Naive B cell (primary cell): Measurements from ENCODE around the gene ATOSB. TPM values are rescaled to one million over a fixed set of nuclear protein-coding genes. Genes with fewer than 3 reads are reported as not detected.

Experiments used
- ATAC-seq, 2 donors: fragments of 150-1000 bp; cut with Tn5 transposase; 2 replicates each; pipeline ENCODE4 v1.10.0; 2021; ENCODE audit warnings: low read depth in 2 of 2, mild to moderate bottlenecking in 2 of 2, moderate library complexity in 2 of 2
- DNase-seq: peaks from one replicate; pipeline ENCODE4 v3.0.0; 2022
- H3K27ac Mint-ChIP-seq, 6 donors: one replicate each; pipeline ENCODE4 v1.8.0; 2020 to 2022; ENCODE audit warnings: mild to moderate bottlenecking in 6 of 6, mixed read lengths in 6 of 6, moderate library complexity in 5 of 6, inconsistent platforms in 2 of 6
- H3K27me3 Mint-ChIP-seq, 3 donors: one replicate each; pipeline ENCODE4 v1.8.0; 2021 to 2022; ENCODE audit warnings: mixed read lengths in 3 of 3, mild to moderate bottlenecking in 1 of 3
- H3K36me3 Mint-ChIP-seq, 2 donors: one replicate each; pipeline ENCODE4 v1.8.0; 2020 to 2022; ENCODE audit warnings: mixed read lengths in 2 of 2, inconsistent platforms in 1 of 2, mild to moderate bottlenecking in 1 of 2
- H3K4me1 Mint-ChIP-seq, 3 donors: one replicate each; pipeline ENCODE4 v1.8.0; 2020 to 2022; ENCODE audit warnings: mixed read lengths in 3 of 3, inconsistent platforms in 1 of 3, mild to moderate bottlenecking in 1 of 3, moderate library complexity in 1 of 3
- H3K4me3 Mint-ChIP-seq, 8 donors: one replicate each; pipeline ENCODE4 v1.8.0; 2020 to 2022; ENCODE audit warnings: mild to moderate bottlenecking in 8 of 8, mixed read lengths in 8 of 8, moderate library complexity in 8 of 8, inconsistent platforms in 2 of 8
- H3K9me3 Mint-ChIP-seq, 7 donors: one replicate each; pipeline ENCODE4 v1.8.0; 2020 to 2022; ENCODE audit warnings: mixed read lengths in 7 of 7, mild to moderate bottlenecking in 5 of 7, inconsistent platforms in 2 of 7, moderate library complexity in 1 of 7
- polyA plus RNA-seq, 6 donors: library from polyadenylated mRNA; unstranded; fragments of 300-500 nt; fragmentation: Illumina TruSeq; gene quantifications; one replicate each; pipeline ENCODE4 v1.2.3, GENCODE V29; 2021; ENCODE audit warnings: low read depth in 6 of 6

ATOSB gene
- polyA plus RNA-seq, 6 donors from 2014 or later, result 0.10 to 1.6 (median 0.99) TPM

GRCh38 chr9:35108946-35109575, 6.6 kb downstream of the ATOSB start:
- peak overlapping the region in 2 of 8 donors; percentile 30 to 42 for H3K4me3 Mint-ChIP-seq
- H3K27ac Mint-ChIP-seq, result peak overlapping the region in 1 of 6 donors; percentile 44
- H3K9me3 Mint-ChIP-seq, result peaks cover 0 to 3% (median 0%) of the 10 kb centered on the region in 7 donors
- ATAC-seq (no peak), DNase-seq (no peak)
- no peaks in the 10 kb centered on the region for H3K36me3 Mint-ChIP-seq
- H3K4me1 Mint-ChIP-seq, result peaks cover 24 to 29% (median 26%) of the 10 kb centered on the region in 3 donors
- H3K27me3 Mint-ChIP-seq, result no peaks in the 10 kb centered on the region

GRCh38 chr9:35108461-35108860, 7.2 kb downstream of the ATOSB start:
- H3K4me3 Mint-ChIP-seq, result peak overlapping the region in 1 of 8 donors; percentile 30
- DNase-seq, result no peak

GRCh38 chr9:35107297-35108290, 8.1 kb downstream of the ATOSB start:
- peaks cover 31 to 33% (median 31%) of the 10 kb centered on the region in 3 donors for H3K4me1 Mint-ChIP-seq
- H3K27me3 Mint-ChIP-seq, result no peaks in the 10 kb centered on the region
- no peaks in the 10 kb centered on the region for H3K36me3 Mint-ChIP-seq
- H3K4me3 Mint-ChIP-seq, result no peak overlapping the region
- H3K9me3 Mint-ChIP-seq, result peaks cover 0 to 3% (median 0%) of the 10 kb centered on the region in 7 donors
- no peak for ATAC-seq
- H3K27ac Mint-ChIP-seq, result no peak overlapping the region
- DNase-seq, result no peak

More at GRCh38 chr9:35108461-35108860, 7.2 kb downstream of the ATOSB start:
- ATAC-seq, result no peak
- H3K27ac Mint-ChIP-seq, result no peak overlapping the region
- peaks cover 0 to 3% (median 0%) of the 10 kb centered on the region in 7 donors for H3K9me3 Mint-ChIP-seq
- H3K36me3 Mint-ChIP-seq, result no peaks in the 10 kb centered on the region
- H3K27me3 Mint-ChIP-seq, result no peaks in the 10 kb centered on the region
- H3K4me1 Mint-ChIP-seq, result peaks cover 23 to 26% (median 26%) of the 10 kb centered on the region in 3 donors

- H3K36me3 Mint-ChIP-seq, result no peaks in the 10 kb centered on the region
- peaks cover 29 to 33% (median 32%) of the 10 kb centered on the region in 3 donors for H3K4me1 Mint-ChIP-seq
- peak overlapping the region in 1 of 8 donors; percentile 10 for H3K4me3 Mint-ChIP-seq
- peak overlapping the region in 1 of 6 donors; percentile 72 for H3K27ac Mint-ChIP-seq
- no peak for DNase-seq
- no peaks in the 10 kb centered on the region for H3K9me3 Mint-ChIP-seq
- no peaks in the 10 kb centered on the region for H3K27me3 Mint-ChIP-seq
- ATAC-seq, result no peak
These were observed 9.3 kb downstream of the ATOSB start for GRCh38 chr9:35106343-35106730.

- Mint-ChIP-seq H3K4me3 (no peak overlapping the region), H3K9me3 (no peaks in the 10 kb centered on the region), H3K36me3 (peaks cover 0 to under 1% of the 10 kb centered on the region in 2 donors), H3K27ac (peak overlapping the region in 2 of 6 donors; percentile 72 to 78), H3K4me1 (peaks cover 24 to 33% (median 32%) of the 10 kb centered on the region in 3 donors), H3K27me3 (no peaks in the 10 kb centered on the region)
- ATAC-seq (no peak), DNase-seq (no peak)
These were observed 9.9 kb downstream of the ATOSB start for GRCh38 chr9:35105571-35106342.

GRCh38 chr9:35105126-35105525, 10.5 kb downstream of the ATOSB start:
- H3K4me3 Mint-ChIP-seq, result no peak overlapping the region
- H3K36me3 Mint-ChIP-seq, result peaks cover 4 to 7% of the 10 kb centered on the region in 2 donors
- H3K4me1 Mint-ChIP-seq, result peaks cover 22 to 36% (median 32%) of the 10 kb centered on the region in 3 donors
- peak overlapping the region in 3 of 6 donors; percentile 27 to 75 (median 66) for H3K27ac Mint-ChIP-seq
- no peaks in the 10 kb centered on the region for H3K9me3 Mint-ChIP-seq
- no peaks in the 10 kb centered on the region for H3K27me3 Mint-ChIP-seq
- DNase-seq (no peak), ATAC-seq (no peak)

- H3K27me3 Mint-ChIP-seq, result no peaks in the 10 kb centered on the region
These were observed 11.1 kb downstream of the ATOSB start for GRCh38 chr9:35104586-35104985.

GRCh38 chr9:35103660-35104191, 11.9 kb downstream of the ATOSB start:
- peak in 1 of 2 donors; percentile 8 for ATAC-seq
- Mint-ChIP-seq H3K27me3 (no peaks in the 10 kb centered on the region), H3K27ac (peak overlapping the region; percentile 94 to 100 (median 98)), H3K4me3 (peak overlapping the region; percentile 85 to 98 (median 92)), H3K36me3 (peaks cover 7 to 12% of the 10 kb centered on the region in 2 donors), H3K4me1 (peaks cover 21 to 36% (median 32%) of the 10 kb centered on the region in 3 donors), H3K9me3 (no peaks in the 10 kb centered on the region)
- DNase-seq, result no peak

More at GRCh38 chr9:35104586-35104985, 11.1 kb downstream of the ATOSB start:
- DNase-seq, result no peak
- Mint-ChIP-seq H3K4me3 (peak overlapping the region in 3 of 8 donors; percentile 3 to 47 (median 44)), H3K27ac (peak overlapping the region in 4 of 6 donors; percentile 27 to 99 (median 90)), H3K4me1 (peaks cover 21 to 36% (median 32%) of the 10 kb centered on the region in 3 donors), H3K9me3 (no peaks in the 10 kb centered on the region), H3K36me3 (peaks cover 7 to 12% of the 10 kb centered on the region in 2 donors)
- ATAC-seq, result no peak

- Mint-ChIP-seq H3K36me3 (peaks cover 7 to 12% of the 10 kb centered on the region in 2 donors), H3K4me3 (peak within 1 kb of the TSS; percentile 85 to 98 (median 92)), H3K4me1 (peaks cover 21 to 36% (median 32%) of the 10 kb centered on the region in 3 donors), H3K27ac (peak within 1 kb of the TSS; percentile 94 to 100 (median 98)), H3K27me3 (no peaks in the 10 kb centered on the region), H3K9me3 (no peaks in the 10 kb centered on the region)
- DNase-seq, result peak; percentile 93
- ATAC-seq, result peak; percentile 94 to 96
These were observed 12.6 kb downstream of the ATOSB start, which contains the start of gene STOML2 for GRCh38 chr9:35102769-35103659. Gene STOML2, minus strand, starts transcription at chr9:35103131. Its CDS starts 37 bp downstream, at chr9:35103094.

GRCh38 chr9:35102465-35102768, 13.2 kb downstream of the ATOSB start:
- peaks cover 7 to 12% of the 10 kb centered on the region in 2 donors for H3K36me3 Mint-ChIP-seq
- peaks cover 27 to 36% (median 32%) of the 10 kb centered on the region in 3 donors for H3K4me1 Mint-ChIP-seq

GRCh38 chr9:35097573-35097972, 18.1 kb downstream of the ATOSB start:
- H3K27me3 Mint-ChIP-seq, result no peaks in the 10 kb centered on the region

More at GRCh38 chr9:35102465-35102768, 13.2 kb downstream of the ATOSB start:
- no peak for DNase-seq
- Mint-ChIP-seq H3K9me3 (no peaks in the 10 kb centered on the region), H3K27ac (peak overlapping the region in 5 of 6 donors; percentile 94 to 100 (median 98)), H3K4me3 (peak overlapping the region; percentile 85 to 98 (median 92)), H3K27me3 (no peaks in the 10 kb centered on the region)
- no peak for ATAC-seq

More at GRCh38 chr9:35097573-35097972, 18.1 kb downstream of the ATOSB start:
- Mint-ChIP-seq H3K36me3 (peaks cover 7 to 13% of the 10 kb centered on the region in 2 donors), H3K27ac (peak overlapping the region in 3 of 6 donors; percentile 19 to 78 (median 32)), H3K9me3 (no peaks in the 10 kb centered on the region), H3K4me1 (peaks cover 33 to 60% (median 54%) of the 10 kb centered on the region in 3 donors), H3K4me3 (peak overlapping the region in 7 of 8 donors; percentile 6 to 86 (median 49))
- DNase-seq, result no peak
- ATAC-seq, result no peak
